Activated naive CD4-positive, alpha-beta T cell treated with anti-CD3 and anti-CD28 coated beads for 36 hours (primary cell): ENCODE measurements around the gene TMSB4X. TPM values are rescaled to one million over a fixed set of nuclear protein-coding genes. Genes with fewer than 3 reads are reported as not detected.
A peak's percentile ranks its signal among the peaks of the same experiment; 100 is the strongest.
"Not testable (repeated sequence)": the region's sequence is repeated elsewhere in the genome, so short reads cannot be mapped to it uniquely, and the experiment has no call there.

Experiments
- CTCF ChIA-PET: fragments of 350-600 bp; sonication (Branson Sonifier 250); formaldehyde crosslinking; loops from one replicate; lab custom pipeline; 2021; ENCODE audit warnings: antibody characterized with exemption; lab: Charles Lee
- DNase-seq: peaks from one replicate; pipeline ENCODE4 v3.0.0-alpha.2; 2020
- H3K27ac Mint-ChIP-seq: one replicate; pipeline ENCODE4 v1.8.0; 2021; ENCODE audit warnings: mild to moderate bottlenecking, mixed read lengths
- H3K27me3 Mint-ChIP-seq: one replicate; pipeline ENCODE4 v1.8.0; 2021; ENCODE audit warnings: low read depth, mixed read lengths
- H3K36me3 Mint-ChIP-seq: one replicate; pipeline ENCODE4 v1.8.0; 2021; ENCODE audit warnings: low read depth, mixed read lengths
- H3K4me1 Mint-ChIP-seq: one replicate; pipeline ENCODE4 v1.8.0; 2021; ENCODE audit warnings: low read depth, mixed read lengths
- H3K4me3 Mint-ChIP-seq: one replicate; pipeline ENCODE4 v1.8.0; 2021; ENCODE audit warnings: mild to moderate bottlenecking, moderate library complexity, mixed read lengths
- H3K9me3 Mint-ChIP-seq: one replicate; pipeline ENCODE4 v1.8.0; 2021; ENCODE audit warnings: mixed read lengths
- intact Hi-C: fragments of 100-400 bp; cut with micrococcal nuclease; formaldehyde crosslinking; loops from one replicate; pipeline ENCODE4 v1.15.1; 2023
- total RNA-seq, 2 experiments: library from RNA; stranded (reverse); gene quantifications; one replicate each; pipeline ENCODE4 v1.2.3, GENCODE V29; 2021

TMSB4X gene
- total RNA-seq: 1,000 to 10,000 TPM; 5,535 to 5,691 TPM

GRCh38 chrX:12974796-12975669, at the start of gene TMSB4X:
Gene TMSB4X, plus strand, starts transcription at chrX:12975110.
- intact Hi-C loops: loop anchor here (1.0 to 5.0 kb wide), 4 partner anchors 25 to 677 kb away; partner anchors contain the start of gene TCEANC
- DNase-seq: peak; percentile 84
- H3K4me3 Mint-ChIP-seq: peak within 1 kb of the TSS; percentile 82
- no peaks in the 10 kb centered on the region for H3K27me3 Mint-ChIP-seq
- H3K9me3 Mint-ChIP-seq: no peaks in the 10 kb centered on the region
- H3K4me1 Mint-ChIP-seq: peaks cover 18% of the 10 kb centered on the region
- peak within 1 kb of the TSS; percentile 96 for H3K27ac Mint-ChIP-seq
- CTCF ChIA-PET: interaction anchor here (0.7 to 10.3 kb wide), 5 partner anchors 21 to 422 kb away, joined by 3 to 125 read pairs (median 3); no protein-coding TSS in a partner anchor
- H3K36me3 Mint-ChIP-seq: peaks cover 44% of the 10 kb centered on the region

GRCh38 chrX:12929701-12930100, 45.2 kb upstream of the TMSB4X start:
- CTCF ChIA-PET: no interaction called here
- no peaks in the 10 kb centered on the region for H3K9me3 Mint-ChIP-seq
- H3K4me3 Mint-ChIP-seq: no peak overlapping the region
- DNase-seq: no peak
- H3K27me3 Mint-ChIP-seq: no peaks in the 10 kb centered on the region
- H3K36me3 Mint-ChIP-seq: no peaks in the 10 kb centered on the region
- H3K27ac Mint-ChIP-seq: no peak overlapping the region
- intact Hi-C loops: no loop called here
- no peaks in the 10 kb centered on the region for H3K4me1 Mint-ChIP-seq

DNA sequence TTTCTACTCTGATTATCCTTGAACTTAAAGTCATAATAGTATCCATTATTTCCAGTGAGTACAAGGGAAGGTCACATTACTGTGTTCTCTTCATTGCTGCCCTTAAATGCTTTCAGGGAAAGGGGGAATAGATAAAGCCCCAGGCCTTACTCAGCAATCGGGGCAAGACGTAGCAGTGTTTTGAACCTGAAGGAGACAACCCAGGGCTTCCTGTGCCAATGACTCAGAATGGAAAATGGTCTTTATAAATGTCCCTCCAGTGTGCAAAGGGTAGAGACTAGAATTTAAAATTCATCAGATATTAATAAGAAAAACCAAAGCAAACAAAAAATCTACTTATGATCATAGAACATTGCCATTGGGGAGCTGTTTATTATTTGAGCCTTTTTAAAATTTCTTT, 44.8 kb upstream of the TMSB4X start:
- no peak overlapping the region for H3K27ac Mint-ChIP-seq
- intact Hi-C loops: no loop called here
- H3K36me3 Mint-ChIP-seq: no peaks in the 10 kb centered on the region
- CTCF ChIA-PET: no interaction called here
- H3K4me3 Mint-ChIP-seq: no peak overlapping the region
- no peaks in the 10 kb centered on the region for H3K9me3 Mint-ChIP-seq
- H3K27me3 Mint-ChIP-seq: no peaks in the 10 kb centered on the region
- no peak for DNase-seq
- no peaks in the 10 kb centered on the region for H3K4me1 Mint-ChIP-seq

- Mint-ChIP-seq H3K27ac (no peak overlapping the region), H3K9me3 (no peaks in the 10 kb centered on the region), H3K36me3 (no peaks in the 10 kb centered on the region), H3K27me3 (no peaks in the 10 kb centered on the region), H3K4me1 (no peaks in the 10 kb centered on the region), H3K4me3 (no peak overlapping the region)
- DNase-seq: no peak
- CTCF ChIA-PET: interaction anchor here (1.5 kb wide), 1 partner anchor 15 kb away, joined by 5 read pairs; no protein-coding TSS in a partner anchor
- intact Hi-C loops: no loop called here
These were observed 42.7 kb upstream of the TMSB4X start for GRCh38 chrX:12932244-12932643.

DNA sequence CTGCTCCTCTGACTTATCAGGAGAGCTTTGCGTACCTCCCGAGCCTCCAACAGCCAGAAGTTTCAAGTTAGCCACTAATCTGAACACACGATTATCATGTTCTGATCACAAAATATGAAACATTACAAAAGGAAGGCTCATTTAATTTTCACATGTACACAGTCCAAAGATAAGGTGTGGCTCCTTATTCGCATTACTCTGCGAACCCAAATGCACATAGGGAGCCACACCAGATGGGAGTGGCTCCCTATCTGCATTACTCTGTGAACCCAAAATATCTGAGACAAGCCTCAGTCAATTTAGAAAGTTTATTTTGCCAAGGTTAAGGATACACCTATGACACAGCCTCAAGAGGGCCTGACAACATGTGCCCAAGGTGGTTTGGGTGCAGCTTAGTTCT, 40.1 kb upstream of the TMSB4X start:
- intact Hi-C loops: no loop called here
- Mint-ChIP-seq H3K27me3 (no peaks in the 10 kb centered on the region), H3K9me3 (no peaks in the 10 kb centered on the region), H3K4me1 (no peaks in the 10 kb centered on the region), H3K4me3 (no peak overlapping the region), H3K36me3 (no peaks in the 10 kb centered on the region), H3K27ac (no peak overlapping the region)
- CTCF ChIA-PET: interaction anchor here (1.2 kb wide), 1 partner anchor 32 kb away, joined by 3 read pairs; no protein-coding TSS in a partner anchor
- DNase-seq: no peak

DNA sequence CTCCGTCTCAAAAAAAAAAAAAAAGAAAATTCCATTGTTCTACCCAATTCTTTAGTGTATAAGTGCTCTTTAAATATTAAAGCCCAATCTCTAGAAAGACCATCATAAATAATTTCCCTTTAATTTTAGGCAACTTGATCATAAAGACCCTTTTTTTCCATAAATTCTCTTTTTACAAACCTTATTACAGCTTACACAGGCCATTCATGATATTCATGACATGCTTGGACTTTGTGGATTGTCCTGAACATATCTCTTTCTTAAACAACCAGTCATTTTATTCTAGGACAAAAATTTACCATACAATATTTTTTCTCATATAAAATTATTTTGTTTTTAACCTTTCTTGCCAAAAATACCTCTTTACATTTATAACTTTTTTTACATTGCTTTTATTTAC, 38.0 kb upstream of the TMSB4X start:
- H3K27me3 Mint-ChIP-seq: no peaks in the 10 kb centered on the region
- no peak overlapping the region for H3K4me3 Mint-ChIP-seq
- no peaks in the 10 kb centered on the region for H3K36me3 Mint-ChIP-seq
- intact Hi-C loops: no loop called here
- DNase-seq: no peak
- no peaks in the 10 kb centered on the region for H3K4me1 Mint-ChIP-seq
- no peaks in the 10 kb centered on the region for H3K9me3 Mint-ChIP-seq
- no peak overlapping the region for H3K27ac Mint-ChIP-seq
- CTCF ChIA-PET: interaction anchor here (0.7 to 2.0 kb wide), 2 partner anchors 10 to 467 kb away, joined by 4 to 11 read pairs; no protein-coding TSS in a partner anchor

- intact Hi-C loops, H3K9me3 Mint-ChIP-seq, H3K27ac Mint-ChIP-seq, CTCF ChIA-PET, H3K4me3 Mint-ChIP-seq, H3K27me3 Mint-ChIP-seq, H3K4me1 Mint-ChIP-seq, H3K36me3 Mint-ChIP-seq, DNase-seq: not testable (repeated sequence)
These were observed 34.4 kb upstream of the TMSB4X start for GRCh38 chrX:12940471-12940870.

GRCh38 chrX:12943592-12943991, 31.3 kb upstream of the TMSB4X start:
- intact Hi-C loops: not testable (repeated sequence)

DNA sequence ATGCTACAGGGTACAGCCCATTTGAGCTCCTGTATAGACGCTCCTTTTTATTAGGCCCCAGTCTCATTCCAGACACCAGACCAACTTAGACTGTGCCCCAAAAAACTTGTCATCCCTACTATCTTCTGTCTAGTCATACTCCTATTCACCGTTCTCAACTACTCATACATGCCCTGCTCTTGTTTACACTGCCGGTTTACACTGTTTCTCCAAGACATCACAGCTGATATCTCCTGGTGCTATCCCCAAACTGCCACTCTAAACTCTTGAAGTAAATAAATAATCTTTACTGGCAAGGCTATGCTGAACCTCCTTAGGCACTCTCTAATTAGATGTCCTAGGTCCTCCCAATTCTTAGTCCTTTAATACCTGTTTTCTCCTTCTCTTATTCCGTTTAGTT, 30.5 kb upstream of the TMSB4X start:
- H3K27ac Mint-ChIP-seq, H3K4me3 Mint-ChIP-seq, H3K36me3 Mint-ChIP-seq, intact Hi-C loops, H3K9me3 Mint-ChIP-seq, DNase-seq, H3K27me3 Mint-ChIP-seq: not testable (repeated sequence)
- peaks cover 34% of the 10 kb centered on the region for H3K4me1 Mint-ChIP-seq
- CTCF ChIA-PET: interaction anchor here (3.1 kb wide), 1 partner anchor 147 kb away, joined by 36 read pairs; no protein-coding TSS in a partner anchor

More at GRCh38 chrX:12943592-12943991, 31.3 kb upstream of the TMSB4X start:
- H3K9me3 Mint-ChIP-seq, H3K36me3 Mint-ChIP-seq, H3K4me3 Mint-ChIP-seq, H3K27ac Mint-ChIP-seq, H3K27me3 Mint-ChIP-seq, CTCF ChIA-PET, DNase-seq: not testable (repeated sequence)
- H3K4me1 Mint-ChIP-seq: peaks cover 26% of the 10 kb centered on the region

DNA sequence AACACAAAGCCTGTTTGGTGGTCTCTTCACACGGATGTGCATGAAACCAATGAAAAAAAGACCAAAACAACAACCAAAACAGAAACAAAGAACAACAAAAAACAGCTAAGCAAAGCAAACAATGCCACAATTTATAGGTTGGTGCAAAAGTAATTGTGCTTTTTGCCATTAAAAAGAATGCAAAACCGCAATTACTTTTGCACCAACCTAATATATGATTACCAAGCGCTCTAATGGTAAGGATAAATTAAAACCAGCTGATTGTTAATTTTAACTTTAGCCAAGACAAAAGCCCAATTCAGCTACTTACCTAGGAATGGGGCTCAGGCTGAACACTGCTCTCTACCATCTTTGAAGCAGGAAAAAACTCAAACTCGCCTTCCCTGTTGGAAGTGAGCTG, 29.4 kb upstream of the TMSB4X start:
- peaks cover 42% of the 10 kb centered on the region for H3K4me1 Mint-ChIP-seq
- no peaks in the 10 kb centered on the region for H3K9me3 Mint-ChIP-seq
- no peak overlapping the region for H3K27ac Mint-ChIP-seq
- no peak for DNase-seq
- intact Hi-C loops: loop anchor here (5.0 kb wide), 2 partner anchors 312 to 527 kb away; no protein-coding TSS in a partner anchor
- CTCF ChIA-PET: interaction anchor here (0.7 to 3.1 kb wide), 14 partner anchors 12 to 546 kb away, joined by 3 to 36 read pairs (median 8); no protein-coding TSS in a partner anchor
- no peaks in the 10 kb centered on the region for H3K27me3 Mint-ChIP-seq
- H3K36me3 Mint-ChIP-seq: no peaks in the 10 kb centered on the region
- H3K4me3 Mint-ChIP-seq: no peak overlapping the region

- no peak overlapping the region for H3K4me3 Mint-ChIP-seq
- H3K36me3 Mint-ChIP-seq: no peaks in the 10 kb centered on the region
- peak overlapping the region; percentile 98 for H3K27ac Mint-ChIP-seq
- H3K27me3 Mint-ChIP-seq: no peaks in the 10 kb centered on the region
- H3K4me1 Mint-ChIP-seq: peaks cover 50% of the 10 kb centered on the region
- intact Hi-C loops: loop anchor here (1.0 to 5.0 kb wide), 4 partner anchors 311 to 700 kb away; no protein-coding TSS in a partner anchor
- H3K9me3 Mint-ChIP-seq: no peaks in the 10 kb centered on the region
- DNase-seq: no peak
- CTCF ChIA-PET: interaction anchor here (0.6 to 3.1 kb wide), 40 partner anchors 8 to 730 kb away, joined by 3 to 36 read pairs (median 5); partner anchors contain the start of gene TMSB4X
These were observed 28.5 kb upstream of the TMSB4X start for GRCh38 chrX:12946406-12946805.

DNA sequence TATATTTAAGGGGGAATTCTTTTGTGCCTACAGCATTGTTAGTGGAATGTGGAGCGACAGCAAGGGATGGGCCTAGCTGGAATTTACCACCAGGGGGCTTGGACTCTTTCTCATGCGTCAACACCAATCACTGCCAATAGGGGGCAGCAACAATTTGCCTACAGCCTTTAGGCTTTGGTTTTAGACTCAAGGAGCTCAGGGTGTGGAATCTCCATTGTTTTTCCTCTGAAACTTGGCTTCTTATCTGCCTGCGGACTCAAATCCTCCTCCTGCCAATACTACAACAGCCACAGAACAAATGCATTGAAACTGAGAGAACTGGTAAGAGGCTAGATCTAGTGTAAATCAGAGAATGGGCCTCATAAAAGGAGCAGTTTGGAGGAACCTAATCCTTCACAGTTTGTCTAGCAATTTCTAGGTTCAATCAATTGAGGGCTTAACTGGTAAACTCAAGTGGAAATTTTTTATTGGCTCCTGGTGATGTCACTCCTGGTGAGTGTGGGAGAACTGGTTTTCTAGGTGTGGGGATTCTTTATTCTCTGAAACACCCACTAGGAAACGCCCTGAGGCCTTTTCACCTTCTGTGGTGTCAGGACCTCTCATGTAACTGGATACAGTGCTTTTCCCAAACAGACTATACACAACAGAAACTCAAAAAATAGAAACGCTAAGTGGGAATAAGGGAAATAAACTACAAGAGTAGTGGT, 27.9 kb upstream of the TMSB4X start:
- Mint-ChIP-seq H3K27ac (peak overlapping the region; percentile 98), H3K36me3 (no peaks in the 10 kb centered on the region), H3K4me3 (peak overlapping the region; percentile 41), H3K27me3 (no peaks in the 10 kb centered on the region), H3K9me3 (no peaks in the 10 kb centered on the region), H3K4me1 (peaks cover 55% of the 10 kb centered on the region)
- intact Hi-C loops: loop anchor here (1.0 to 5.0 kb wide), 6 partner anchors 310 to 699 kb away; no protein-coding TSS in a partner anchor
- DNase-seq: peak; percentile 85
- CTCF ChIA-PET: interaction anchor here (0.6 to 4.3 kb wide), 49 partner anchors 9 to 730 kb away, joined by 3 to 36 read pairs (median 4); partner anchors contain the start of gene TMSB4X
